NCI-H2196 treated with DMSO at 0.1 percent for 48 hours (cell line): Measurements from ENCODE around the gene ZBTB11.
"Not testable (repeated sequence)": the region's sequence is repeated elsewhere in the genome, so short reads cannot be mapped to it uniquely, and the experiment has no call there.

Source experiments
- DNase-seq: peaks from one replicate; lab custom pipeline; 2025; ENCODE audit not compliant: unreplicated experiment; lab: John Stamatoyannopoulos, UW

ZBTB11 gene

DNA sequence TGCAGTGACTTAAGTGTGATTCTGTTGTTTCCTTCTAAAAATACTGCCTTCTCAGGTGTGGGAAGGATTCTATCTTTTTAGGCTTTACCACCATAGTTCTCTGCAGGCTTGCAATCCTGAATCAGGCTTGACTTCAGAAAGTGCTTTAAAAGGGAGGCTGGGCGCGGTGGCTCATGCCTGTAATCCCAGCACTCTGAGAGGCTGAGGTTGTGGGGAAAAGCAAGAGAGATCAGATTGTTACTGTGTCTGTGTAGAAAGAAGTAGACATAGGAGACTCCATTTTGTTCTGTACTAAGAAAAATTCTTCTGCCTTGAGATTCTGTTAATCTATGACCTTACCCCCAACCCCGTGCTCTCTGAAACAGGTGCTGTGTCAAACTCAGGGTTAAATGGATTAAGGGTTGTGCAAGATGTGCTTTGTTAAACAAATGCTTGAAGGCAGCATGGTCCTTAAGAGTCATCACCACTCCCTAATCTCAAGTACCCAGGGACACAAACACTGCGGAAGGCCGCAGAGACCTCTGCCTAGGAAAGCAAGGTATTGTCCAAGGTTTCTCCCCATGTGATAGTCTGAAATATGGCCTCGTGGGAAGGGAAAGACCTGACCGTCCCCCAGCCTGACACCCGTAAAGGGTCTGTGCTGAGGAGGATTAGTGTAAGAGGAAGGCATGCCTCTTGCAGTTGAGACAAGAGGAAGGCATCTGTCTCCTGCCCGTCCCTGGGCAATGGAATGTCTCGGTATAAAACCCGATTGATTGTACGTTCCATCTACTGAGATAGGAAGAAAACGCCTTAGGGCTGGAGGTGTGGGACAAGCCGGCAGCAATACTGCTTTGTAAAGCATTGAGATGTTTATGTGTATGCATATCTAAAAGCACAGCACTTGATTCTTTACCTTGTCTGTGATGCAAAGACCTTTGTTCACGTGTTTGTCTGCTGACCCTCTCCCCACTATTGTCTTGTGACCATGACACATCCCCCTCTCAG lies 15.0 kb upstream of the ZBTB11 start:
- not testable (repeated sequence) for DNase-seq

GRCh38 chr3:101690972-101691371 lies 14.0 kb upstream of the ZBTB11 start:
- DNase-seq, result no peak

- DNase-seq, result no peak
These were observed 12.4 kb upstream of the ZBTB11 start for GRCh38 chr3:101689286-101689685.

- no peak for DNase-seq
These were observed 10.4 kb upstream of the ZBTB11 start for GRCh38 chr3:101687142-101687931.

DNA sequence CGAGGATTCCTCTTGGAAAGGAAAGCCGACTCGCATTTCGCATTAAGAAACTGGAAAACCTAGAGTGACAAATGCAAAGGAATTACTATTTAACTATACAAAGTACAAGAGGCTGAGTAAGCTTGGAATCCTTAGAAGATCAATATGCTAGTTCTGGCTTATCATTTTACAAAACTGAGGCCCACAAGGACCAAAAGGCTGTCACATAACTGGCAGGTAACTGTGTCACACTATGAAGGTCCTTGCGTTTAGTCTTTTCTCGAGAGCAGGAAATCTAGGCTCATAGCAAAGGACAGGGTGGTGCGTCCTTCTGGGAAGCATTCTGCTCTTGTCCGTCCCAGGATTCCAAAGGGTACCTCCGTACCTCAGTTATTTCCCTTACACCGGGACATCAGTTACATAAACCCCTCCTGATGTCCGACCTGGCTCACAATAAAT lies 9.0 kb upstream of the ZBTB11 start:
- DNase-seq, result no peak

GRCh38 chr3:101685050-101685400 lies 8.1 kb upstream of the ZBTB11 start:
- no peak for DNase-seq

GRCh38 chr3:101680466-101680865 lies 3.5 kb upstream of the ZBTB11 start:
- DNase-seq, result no peak

- not testable (repeated sequence) for DNase-seq
These were observed 1.9 kb upstream of the ZBTB11 start for GRCh38 chr3:101678837-101679236.

DNA sequence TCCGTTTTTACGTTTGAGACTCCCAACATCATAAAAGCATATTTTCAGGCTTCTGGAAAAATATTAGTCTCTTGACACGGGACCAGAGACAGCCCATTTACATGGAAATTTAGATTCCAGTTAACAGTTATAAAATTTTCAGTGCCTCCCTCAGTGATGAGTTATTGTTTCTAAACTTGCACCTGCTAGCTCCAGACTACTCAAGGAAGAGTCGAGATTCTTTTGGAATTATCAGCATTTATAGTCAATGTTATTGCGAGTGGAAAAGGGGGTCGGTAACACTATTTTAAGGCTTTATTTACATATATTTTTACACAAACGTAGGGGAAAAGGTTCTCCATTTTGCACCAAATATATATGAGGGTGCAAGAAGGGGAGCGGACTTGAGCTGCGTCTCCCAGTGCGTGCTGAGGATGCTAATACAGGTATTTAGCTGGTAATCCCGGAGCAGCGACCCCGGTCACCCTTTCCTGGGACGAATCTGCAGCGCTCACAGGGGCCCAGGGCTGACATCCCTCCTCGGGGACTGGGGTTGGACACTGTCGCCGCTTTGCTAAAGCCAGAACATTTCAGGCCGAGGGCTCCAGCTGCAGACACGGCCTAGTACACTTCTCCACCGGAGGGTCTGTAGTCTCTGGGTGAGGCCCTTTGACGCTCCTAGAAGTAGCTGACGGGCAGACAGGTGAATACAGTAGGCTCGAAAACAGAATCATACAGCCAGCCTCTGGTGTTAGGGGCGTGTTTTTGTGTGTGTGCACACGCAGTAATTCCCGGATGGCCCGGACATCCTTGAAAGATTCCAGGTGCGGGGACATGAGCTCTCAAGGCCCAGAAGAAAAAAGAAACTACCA lies 729 bp upstream of the ZBTB11 start:
- no peak for DNase-seq

- no peak for DNase-seq
These were observed 642 bp downstream of the ZBTB11 start for GRCh38 chr3:101676216-101676764.

GRCh38 chr3:101675709-101676215 lies 1.2 kb downstream of the ZBTB11 start:
- DNase-seq, result no peak

GRCh38 chr3:101674518-101674917 lies 2.4 kb downstream of the ZBTB11 start:
- no peak for DNase-seq

DNA sequence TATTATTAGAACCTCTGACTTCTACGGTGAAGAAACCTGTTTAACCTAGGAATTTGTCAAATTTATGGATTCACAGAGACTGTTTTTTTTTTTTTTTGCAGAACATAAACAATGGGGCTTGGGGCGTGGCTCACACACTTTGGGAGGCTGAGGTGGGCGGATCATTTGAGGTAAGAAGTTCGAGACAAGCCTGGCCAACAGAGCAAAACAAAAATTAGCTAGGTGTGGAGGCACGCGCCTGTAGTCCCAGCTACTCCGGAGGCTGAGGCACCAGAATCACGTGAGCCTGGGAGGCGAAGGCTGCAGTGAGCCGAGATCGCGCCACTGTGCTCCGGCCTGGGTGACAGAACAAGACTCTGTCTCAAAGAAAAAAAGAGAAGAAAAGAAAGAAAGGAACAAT lies 3.0 kb downstream of the ZBTB11 start:
- DNase-seq, result no peak

GRCh38 chr3:101671014-101671413 lies 5.9 kb downstream of the ZBTB11 start:
- no peak for DNase-seq

DNA sequence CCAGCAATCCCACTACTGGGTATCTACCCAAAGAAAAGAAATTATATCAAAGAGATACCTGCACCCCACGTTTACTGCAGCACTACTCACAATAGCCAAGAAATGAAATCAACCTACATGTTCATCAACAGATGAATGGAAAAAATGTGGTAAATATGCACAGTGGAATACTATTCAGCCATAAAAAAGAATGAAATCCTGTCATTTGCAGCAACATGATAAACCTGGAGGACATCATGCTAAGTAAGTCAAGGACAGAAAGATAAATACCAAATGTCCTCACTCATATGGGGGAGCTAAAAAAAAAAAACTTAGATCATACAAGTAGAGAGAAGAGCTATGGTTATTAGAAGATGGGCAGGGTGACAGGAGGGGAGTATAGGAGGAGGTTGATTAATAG lies 9.1 kb downstream of the ZBTB11 start:
- no peak for DNase-seq

GRCh38 chr3:101667331-101667730 lies 9.6 kb downstream of the ZBTB11 start:
- no peak for DNase-seq

DNA sequence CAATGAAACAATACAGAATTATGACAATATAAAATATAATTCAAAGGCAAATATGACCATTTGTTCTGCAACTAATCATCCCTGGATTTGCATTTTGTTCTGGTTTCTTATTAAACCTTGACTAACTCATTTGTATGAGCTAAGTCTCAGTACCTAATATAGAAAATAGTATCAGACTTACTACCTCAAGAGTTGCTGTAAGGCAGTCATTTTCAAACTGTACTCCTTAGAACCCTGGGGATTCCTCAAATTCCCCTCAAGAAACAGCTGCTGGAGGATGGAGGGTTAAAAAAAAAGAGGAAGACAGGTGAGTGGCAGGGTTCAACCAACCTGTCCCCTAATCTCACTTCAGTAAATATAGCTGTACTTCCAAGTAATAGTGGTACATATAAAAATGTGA lies 11.1 kb downstream of the ZBTB11 start:
- DNase-seq, result no peak

- no peak for DNase-seq
These were observed 11.6 kb downstream of the ZBTB11 start for GRCh38 chr3:101665357-101665756.

DNA sequence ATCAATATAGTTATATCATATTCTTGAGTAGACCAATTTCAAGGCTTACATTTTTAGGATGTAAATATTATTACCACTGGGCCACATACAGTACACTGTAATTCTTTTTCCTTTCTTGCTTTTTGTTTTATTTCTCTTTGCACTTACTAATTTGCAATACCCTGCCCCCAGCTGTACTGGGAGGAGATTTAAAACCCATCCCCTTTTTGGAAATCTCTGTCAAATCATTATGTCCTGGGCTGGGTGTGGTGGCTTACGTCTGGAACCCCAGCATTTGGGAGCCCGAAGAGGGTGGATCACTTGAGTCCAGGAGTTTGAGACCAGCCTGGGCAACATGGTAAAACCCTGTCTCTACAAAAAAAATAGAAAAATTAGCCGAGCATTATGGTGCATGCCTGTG lies 16.2 kb downstream of the ZBTB11 start:
- DNase-seq, result no peak

- DNase-seq, result no peak
These were observed 20.3 kb downstream of the ZBTB11 start for GRCh38 chr3:101656651-101657050.

GRCh38 chr3:101646726-101647125 lies 30.2 kb downstream of the ZBTB11 start:
- DNase-seq, result no peak
